SIG-M5 treated with dmso at 0.1 percent for 504 hours (cell line): ENCODE results near the gene CTNNA2.

Experiments
- DNase-seq: peaks from one replicate; lab custom pipeline; 2025; ENCODE audit not compliant: unreplicated experiment; lab: John Stamatoyannopoulos, UW

The CTNNA2 gene

DNA sequence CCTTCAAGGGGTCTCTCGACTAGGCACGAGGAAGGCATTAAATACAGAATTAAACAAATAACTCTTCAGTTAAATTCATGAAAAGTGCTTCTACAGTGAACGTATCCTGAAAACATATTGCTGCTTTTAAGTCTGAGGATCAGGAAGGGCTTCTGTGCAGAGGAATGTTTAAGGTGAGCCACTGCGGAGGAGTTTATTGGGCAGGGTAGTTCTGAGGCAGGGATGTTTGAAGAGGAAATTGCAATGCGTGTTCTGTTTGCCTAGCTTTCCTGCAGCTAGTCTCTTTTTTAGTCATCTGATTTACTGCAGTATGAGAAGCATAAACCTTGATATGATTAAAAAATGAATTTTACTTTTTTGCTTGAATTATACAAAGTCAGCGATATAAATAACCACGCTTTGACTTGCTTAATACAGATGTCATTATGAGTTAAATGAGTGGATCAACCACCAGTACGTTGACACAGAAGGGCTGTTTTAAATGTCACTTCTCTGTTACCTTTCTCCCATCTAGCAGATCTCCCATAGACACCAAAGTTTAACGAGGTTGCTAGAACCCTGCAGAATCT is 98.7 kb downstream of the CTNNA2 start:
- no peak for DNase-seq

GRCh38 chr2:79612999-79613398 is 100.1 kb downstream of the CTNNA2 start:
- no peak for DNase-seq

DNA sequence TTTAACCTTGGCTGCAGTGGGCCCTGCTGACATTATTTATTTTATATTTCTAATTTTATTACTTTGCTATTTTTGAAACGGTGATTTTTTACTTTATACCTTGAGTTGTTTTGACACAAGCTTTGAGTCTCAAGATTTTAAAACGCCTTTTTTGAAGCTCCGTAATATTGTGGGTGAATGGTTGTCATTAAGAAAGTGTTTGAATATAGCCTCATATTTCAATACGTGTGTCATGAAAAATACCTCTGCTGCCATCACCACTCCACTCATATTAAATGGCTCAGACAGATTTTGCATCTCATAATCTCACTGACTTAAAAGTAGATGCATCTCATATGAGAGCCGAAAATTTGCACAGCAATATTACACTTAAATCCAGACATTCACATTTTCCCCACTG is 106.6 kb downstream of the CTNNA2 start:
- DNase-seq, result no peak

DNA sequence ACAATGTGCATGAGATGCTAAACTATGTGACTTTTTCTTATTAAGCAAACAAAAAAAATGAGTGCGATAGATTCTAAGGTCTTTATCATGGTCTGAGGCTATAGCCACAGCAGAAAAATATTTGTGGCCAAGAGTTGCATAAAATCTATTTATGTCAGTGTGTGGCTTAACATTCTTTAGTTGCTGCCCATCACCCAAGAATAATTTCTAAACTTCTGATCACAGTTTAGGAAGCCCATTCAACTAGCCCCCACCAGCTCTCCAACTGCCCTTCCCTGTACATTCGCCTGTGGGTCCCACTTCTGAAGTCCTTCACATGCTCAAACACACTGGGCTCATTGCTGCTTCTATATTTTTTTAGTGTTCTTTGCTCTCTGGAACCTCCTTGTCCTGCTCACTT is 107.1 kb downstream of the CTNNA2 start:
- no peak for DNase-seq

DNA sequence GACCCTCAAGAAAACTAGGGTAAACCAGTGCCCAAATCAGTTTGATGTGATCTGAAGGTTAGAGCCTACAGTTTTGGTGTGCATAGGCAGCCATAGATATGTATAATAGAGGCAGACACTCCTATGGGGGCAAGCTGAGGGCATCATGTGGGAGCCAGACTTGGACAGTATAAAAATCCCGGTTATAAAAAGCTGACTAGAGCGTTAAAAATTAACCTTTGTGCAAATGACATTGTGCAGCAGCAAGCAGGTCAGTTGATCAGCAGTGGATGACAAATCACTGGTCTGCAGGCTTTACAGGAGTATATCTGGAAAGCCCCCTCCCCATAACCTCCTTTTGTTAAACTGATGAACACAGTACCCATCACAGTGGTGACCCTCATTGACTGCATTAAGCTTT is 107.8 kb downstream of the CTNNA2 start:
- DNase-seq, result no peak

GRCh38 chr2:79621252-79621651 is 108.4 kb downstream of the CTNNA2 start:
- no peak for DNase-seq

DNA sequence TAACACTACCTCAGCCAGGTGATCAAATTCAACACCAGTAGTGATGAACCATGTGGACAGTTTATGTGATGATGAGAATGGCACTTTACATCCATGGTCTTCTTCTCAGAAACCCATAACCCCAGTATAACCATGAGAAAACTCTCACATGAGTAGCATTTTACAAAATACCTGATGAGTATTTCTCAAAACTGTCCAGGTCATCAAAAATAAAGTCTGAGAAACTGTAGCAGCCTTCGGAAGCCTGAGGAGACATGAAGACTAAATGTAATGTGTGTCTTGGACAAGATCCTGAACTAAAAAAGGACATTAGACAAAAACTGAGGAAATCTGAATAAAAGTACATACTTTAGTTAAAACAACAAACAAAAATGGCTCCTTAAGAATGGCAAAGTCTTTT is 108.9 kb downstream of the CTNNA2 start:
- DNase-seq, result no peak

- no peak for DNase-seq
These were observed 109.7 kb downstream of the CTNNA2 start for GRCh38 chr2:79622508-79622907.

DNA sequence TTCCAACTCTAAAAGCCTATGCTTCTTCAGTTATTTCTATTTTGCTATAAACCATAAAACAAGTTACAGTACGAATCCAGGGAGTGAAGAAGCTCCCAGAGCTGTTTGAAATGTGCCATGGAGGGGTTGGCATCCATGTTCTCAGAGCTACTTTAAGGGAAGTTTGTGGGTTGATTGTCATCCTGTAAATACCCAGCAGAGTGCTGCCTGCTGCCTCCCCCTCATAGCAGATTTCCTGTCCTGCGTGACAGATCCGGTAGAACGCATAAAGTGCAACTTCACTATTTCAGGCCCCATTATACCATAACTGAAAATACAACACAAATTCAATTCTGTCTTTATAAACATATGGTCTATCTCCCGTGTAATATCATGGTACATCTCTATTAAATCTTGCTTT is 114.4 kb downstream of the CTNNA2 start:
- no peak for DNase-seq

- no peak for DNase-seq
These were observed 117.2 kb downstream of the CTNNA2 start for GRCh38 chr2:79630060-79630459.

DNA sequence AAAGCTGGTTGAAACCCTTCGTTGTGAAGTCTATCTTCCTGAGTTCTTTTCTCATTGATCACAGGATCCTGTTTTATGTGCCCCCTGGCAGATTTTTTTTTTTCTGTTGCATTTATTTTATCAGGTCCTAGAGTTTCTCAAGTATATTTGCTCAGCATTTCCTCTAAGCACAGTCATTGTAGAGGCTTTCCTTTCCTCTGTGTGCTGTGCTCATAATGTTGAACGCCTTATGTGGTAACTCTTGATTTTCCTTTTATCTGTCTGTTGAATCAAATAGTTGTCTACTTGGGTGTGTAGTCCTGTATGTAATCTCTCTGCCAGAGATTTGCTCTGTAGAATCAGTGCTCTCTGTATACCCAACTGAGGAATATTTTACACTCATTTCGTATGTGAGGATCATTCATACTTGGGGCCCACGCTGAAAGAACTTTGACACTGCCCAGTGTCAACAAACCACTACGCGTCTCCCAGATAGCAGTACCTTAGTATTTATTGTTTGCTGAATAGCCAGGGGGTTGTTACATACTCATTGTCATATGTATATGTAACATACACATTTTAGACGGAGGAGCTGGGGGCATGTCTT is 118.2 kb downstream of the CTNNA2 start:
- DNase-seq, result no peak

- DNase-seq, result no peak
These were observed 125.6 kb downstream of the CTNNA2 start for GRCh38 chr2:79638410-79638809.

DNA sequence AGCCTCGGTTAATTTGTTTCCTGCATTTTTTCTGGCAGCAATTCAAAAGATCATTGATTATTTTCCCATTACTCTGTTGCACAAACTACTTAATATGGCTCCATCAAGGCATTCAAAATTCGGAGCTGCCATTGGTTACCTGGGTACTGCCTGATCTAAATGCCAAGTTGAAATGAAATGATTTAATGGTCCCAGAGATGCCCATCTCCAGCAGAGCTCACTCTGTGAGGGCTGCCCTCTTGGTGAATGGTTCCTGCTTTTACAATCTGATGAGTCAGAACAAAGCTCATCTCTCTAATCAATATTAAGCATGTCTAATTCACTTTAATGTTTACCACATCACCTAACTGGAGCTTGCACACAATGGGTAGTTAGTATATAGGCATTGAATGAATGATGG is 126.1 kb downstream of the CTNNA2 start:
- DNase-seq, result no peak

DNA sequence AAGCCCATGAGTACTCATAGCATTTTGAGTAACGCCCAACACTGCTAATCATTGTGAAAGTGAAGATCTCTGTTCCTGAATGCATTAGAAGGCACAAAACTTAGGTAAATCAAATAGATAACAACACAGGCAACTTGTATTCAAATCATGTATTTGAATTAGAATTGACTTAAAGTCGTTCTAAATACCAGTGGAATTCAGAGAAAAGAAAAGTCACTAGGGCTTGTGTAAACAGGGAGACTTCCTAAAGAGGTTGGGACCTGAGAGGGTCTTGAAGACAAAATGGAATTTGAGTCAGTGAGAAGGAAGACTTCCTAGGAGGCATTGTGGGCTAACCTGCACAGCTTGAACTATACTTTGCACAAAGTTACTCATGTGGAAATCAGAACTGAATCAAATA is 127.2 kb downstream of the CTNNA2 start:
- DNase-seq, result no peak

GRCh38 chr2:79649531-79649930 is 136.7 kb downstream of the CTNNA2 start:
- no peak for DNase-seq

GRCh38 chr2:79660557-79660956 is 147.7 kb downstream of the CTNNA2 start:
- no peak for DNase-seq

DNA sequence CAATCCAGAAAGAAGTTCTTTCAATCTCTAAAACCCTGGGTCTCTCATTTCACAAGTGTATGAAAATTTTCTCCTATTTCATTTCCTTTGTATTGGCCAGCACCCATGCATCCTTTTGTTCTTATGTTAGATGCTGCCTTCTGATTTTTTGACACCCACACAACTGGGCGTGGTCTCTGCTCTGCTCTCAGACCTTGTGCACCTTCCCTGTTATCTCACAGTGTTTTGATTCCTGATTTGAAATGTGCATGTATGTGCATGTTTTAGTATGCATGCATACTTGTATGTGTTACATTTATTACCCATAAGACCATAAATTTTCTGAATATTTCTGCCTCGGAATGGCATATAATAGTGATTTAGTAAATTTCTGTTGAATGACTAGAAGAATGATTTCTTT is 152.2 kb downstream of the CTNNA2 start:
- no peak for DNase-seq

- DNase-seq, result no peak
These were observed 153.6 kb downstream of the CTNNA2 start for GRCh38 chr2:79666430-79666829.

DNA sequence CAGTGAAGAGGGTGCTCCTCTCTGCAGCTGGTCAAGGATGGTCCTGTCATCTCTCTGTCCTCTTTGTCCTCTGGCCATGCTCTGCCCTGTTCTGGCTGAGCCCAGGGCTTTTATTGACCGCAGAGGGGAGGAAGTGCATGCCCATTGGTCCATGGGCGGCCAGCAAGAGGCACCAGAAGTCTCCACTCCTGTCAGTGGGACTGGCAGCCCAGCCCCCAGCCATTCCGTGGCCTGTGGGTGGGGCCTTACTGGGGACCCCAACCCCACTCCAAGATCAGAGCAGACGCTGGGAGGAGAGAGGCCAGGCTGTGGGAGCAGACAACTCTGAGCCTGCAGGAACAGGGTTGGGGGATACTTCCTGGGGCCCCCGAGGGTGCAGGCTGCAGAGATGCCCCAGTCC is 156.9 kb downstream of the CTNNA2 start:
- DNase-seq, result no peak

DNA sequence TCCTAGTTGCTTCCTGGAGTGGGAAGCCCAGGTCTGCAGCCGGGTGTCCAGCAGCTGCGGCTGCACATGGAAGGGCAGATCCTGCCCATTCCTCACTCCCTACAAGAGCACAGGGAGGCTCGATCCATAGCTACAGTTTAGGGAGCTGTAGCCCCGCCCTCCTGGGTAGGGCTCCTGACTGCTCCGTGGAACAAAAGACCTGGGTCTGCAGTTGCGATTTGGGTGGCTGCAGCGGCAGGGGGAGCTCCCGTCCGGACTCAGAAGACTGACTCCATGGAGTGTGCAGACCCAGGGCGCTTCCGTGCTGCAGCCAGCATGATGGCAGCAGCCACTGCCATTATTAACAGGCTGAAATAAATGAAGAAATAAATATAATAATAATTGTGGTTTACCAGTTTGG is 157.3 kb downstream of the CTNNA2 start:
- DNase-seq, result no peak

DNA sequence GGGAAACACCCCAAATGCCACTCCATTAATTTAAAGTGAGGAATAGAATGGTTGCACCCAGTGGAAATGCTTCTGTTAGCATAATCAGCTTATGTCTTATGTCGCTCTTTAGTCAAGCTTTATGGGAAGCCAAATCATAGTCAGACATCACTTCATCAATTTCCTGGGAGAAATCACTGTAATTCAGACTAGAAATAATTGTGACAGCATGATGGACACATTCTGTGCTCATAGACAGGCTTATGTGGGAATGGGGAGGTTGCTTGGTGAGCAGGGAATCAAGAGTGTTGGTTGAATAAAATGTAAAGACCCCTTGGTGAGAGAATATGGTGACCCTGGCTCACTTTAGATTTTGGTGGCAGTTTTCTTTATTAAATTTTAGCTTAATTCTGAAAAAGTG is 174.0 kb downstream of the CTNNA2 start:
- no peak for DNase-seq

- no peak for DNase-seq
These were observed 182.4 kb downstream of the CTNNA2 start for GRCh38 chr2:79695248-79695647.

DNA sequence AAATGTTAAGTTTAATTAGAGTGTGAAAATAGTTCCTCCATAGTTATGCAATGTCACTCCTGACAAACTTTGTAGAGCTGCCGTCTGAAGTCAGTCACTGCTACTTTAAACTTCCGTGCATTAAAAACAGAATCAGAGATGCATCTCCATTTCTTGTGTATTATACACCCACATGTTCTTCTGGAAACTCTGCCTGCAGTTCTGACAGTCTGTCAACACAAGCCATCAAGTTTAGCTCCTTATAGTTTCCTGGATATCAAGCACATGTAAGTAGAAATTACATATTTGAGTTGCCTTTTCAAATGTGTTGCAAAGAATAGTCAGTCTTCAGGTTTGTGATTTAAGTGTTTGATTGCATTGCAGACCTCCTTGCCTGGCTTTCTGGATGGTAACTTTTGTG is 184.3 kb downstream of the CTNNA2 start:
- DNase-seq, result no peak
